PC-9 (cell line): ENCODE results near the gene C20orf144. TPM values are rescaled to one million over a fixed set of nuclear protein-coding genes. Genes with fewer than 3 reads are reported as not detected.

ENCODE experiments used
- BruUV-seq: library from RNA; stranded (reverse); fragments of 400-500 nt; replicated peaks from 2 replicates; lab custom pipeline; 2021; lab: Mats Ljungman, UMichigan
- CTCF ChIA-PET: fragments of 300-600 bp; sonication (Branson Sonifier 250); formaldehyde crosslinking; loops from one replicate; lab custom pipeline; 2022; ENCODE audit warnings: antibody characterized with exemption; lab: Charles Lee
- POLR2A ChIA-PET: fragments of 300-600 bp; sonication (Branson Sonifier 250); formaldehyde crosslinking; loops from one replicate; lab custom pipeline; 2022; ENCODE audit warnings: antibody characterized with exemption; ENCODE audit not compliant: unreplicated experiment; lab: Charles Lee
- DNase-seq, 2 experiments: peaks; one replicate each; pipeline versions ENCODE4 v3.0.0 to v3.0.0-alpha.2; 2015 to 2022; ENCODE audit warnings: mixed read lengths in 1 of 2
- H2AFZ ChIP-seq: fragments of 200-600 bp; sonication (generic); 2 replicates; pipeline ENCODE4 v1.8.1; 2017; ENCODE audit warnings: antibody characterized with exemption
- H3F3A ChIP-seq: fragments of 200-600 bp; sonication (generic); 2 replicates; pipeline ENCODE4 v1.8.1; 2017; ENCODE audit warnings: antibody characterized with exemption, mild to moderate bottlenecking, low read depth; ENCODE audit not compliant: insufficient read depth
- H3K27ac ChIP-seq: fragments of 200-600 bp; sonication (generic); 2 replicates; pipeline ENCODE4 v1.6.1; 2016; ENCODE audit warnings: mixed run types
- H3K27me3 ChIP-seq: fragments of 200-600 bp; sonication (generic); 2 replicates; pipeline ENCODE4 v1.6.1; 2016; ENCODE audit warnings: low read depth, mixed run types; ENCODE audit not compliant: insufficient read depth
- H3K36me3 ChIP-seq: fragments of 200-600 bp; sonication (generic); 2 replicates; pipeline ENCODE4 v1.6.1; 2016; ENCODE audit warnings: low read depth, mixed run types
- H3K4me1 ChIP-seq: fragments of 200-600 bp; sonication (generic); replicated peaks from 2 replicates; pipeline ENCODE4 v1.6.1; 2016; ENCODE audit warnings: mixed run types; ENCODE audit not compliant: insufficient read depth
- H3K4me2 ChIP-seq: fragments of 200-600 bp; sonication (generic); 2 replicates; pipeline ENCODE4 v1.6.1; 2017; ENCODE audit warnings: mixed run types
- H3K4me3 ChIP-seq: fragments of 200-600 bp; sonication (generic); 2 replicates; pipeline ENCODE4 v1.6.1; 2016; ENCODE audit warnings: mixed run types
- H3K79me2 ChIP-seq: fragments of 200-600 bp; sonication (generic); 2 replicates; pipeline ENCODE4 v1.6.1; 2017; ENCODE audit warnings: low read depth, mixed run types
- H3K9me2 ChIP-seq: fragments of 200-600 bp; sonication (generic); 2 replicates; pipeline ENCODE4 v1.8.1; 2017; ENCODE audit warnings: mild to moderate bottlenecking; ENCODE audit not compliant: insufficient read depth
- H3K9me3 ChIP-seq: fragments of 200-600 bp; sonication (generic); 2 replicates; pipeline ENCODE4 v1.8.1; 2016; ENCODE audit warnings: low read depth; ENCODE audit not compliant: insufficient read depth
- H4K20me1 ChIP-seq: fragments of 200-600 bp; sonication (generic); 2 replicates; pipeline ENCODE4 v1.8.1; 2017; ENCODE audit not compliant: insufficient read depth
- EZH2 ChIP-seq: fragments of 200-600 bp; sonication (generic); IDR thresholded peaks from 2 replicates; pipeline ENCODE4 v1.8.0; 2017; ENCODE audit warnings: antibody characterized with exemption, low read depth
- intact Hi-C: fragments of 100-400 bp; cut with micrococcal nuclease; formaldehyde crosslinking; loops from one replicate; pipeline ENCODE4 v1.10.0; 2022; ENCODE audit not compliant: unreplicated experiment
- total RNA-seq: library from RNA; stranded (reverse); gene quantifications from 2 replicates; pipeline ENCODE4 v1.2.3, GENCODE V29; 2021
- TF ChIP-seq, protein P1 (sequence below): fragments of 200-600 bp; sonication (generic); conservative IDR thresholded peaks from 2 replicates; pipeline ENCODE4 v1.6.1; 2017; ENCODE audit warnings: mixed run types, antibody characterized with exemption, mild to moderate bottlenecking, moderate library complexity

C20orf144 gene
- total RNA-seq, 1 experiment from 2014 or later, result 0.20 TPM

- no peak overlapping the region for H3K27ac ChIP-seq
- H3K4me1 ChIP-seq, result 0 out of 2 replicates have a peak, but pooled peaks cover 4% of the 10 kb centered on the region
- H3K4me3 ChIP-seq, result no peak overlapping the region
- peaks cover 7% of the 10 kb centered on the region; the same call in 1 of the 2 replicates for H3F3A ChIP-seq
- H3K27me3 ChIP-seq, result no peaks in the 10 kb centered on the region
- no peaks in the 10 kb centered on the region for H3K9me3 ChIP-seq
- H3K79me2 ChIP-seq, result no peaks in the 10 kb centered on the region
- ChIA-PET POLR2A (no interaction called here), CTCF (no interaction called here)
- H4K20me1 ChIP-seq, result no peaks in the 10 kb centered on the region
- no TSS peak for BruUV-seq
- H2AFZ ChIP-seq, result no peak overlapping the region
- DNase-seq, result no peak
- H3K9me2 ChIP-seq, result no peaks in the 10 kb centered on the region
- H3K4me2 ChIP-seq, result no peak overlapping the region
- intact Hi-C loops, result no loop called here
- no peaks in the 10 kb centered on the region for H3K36me3 ChIP-seq
- TF ChIP-seq, protein P1, sequence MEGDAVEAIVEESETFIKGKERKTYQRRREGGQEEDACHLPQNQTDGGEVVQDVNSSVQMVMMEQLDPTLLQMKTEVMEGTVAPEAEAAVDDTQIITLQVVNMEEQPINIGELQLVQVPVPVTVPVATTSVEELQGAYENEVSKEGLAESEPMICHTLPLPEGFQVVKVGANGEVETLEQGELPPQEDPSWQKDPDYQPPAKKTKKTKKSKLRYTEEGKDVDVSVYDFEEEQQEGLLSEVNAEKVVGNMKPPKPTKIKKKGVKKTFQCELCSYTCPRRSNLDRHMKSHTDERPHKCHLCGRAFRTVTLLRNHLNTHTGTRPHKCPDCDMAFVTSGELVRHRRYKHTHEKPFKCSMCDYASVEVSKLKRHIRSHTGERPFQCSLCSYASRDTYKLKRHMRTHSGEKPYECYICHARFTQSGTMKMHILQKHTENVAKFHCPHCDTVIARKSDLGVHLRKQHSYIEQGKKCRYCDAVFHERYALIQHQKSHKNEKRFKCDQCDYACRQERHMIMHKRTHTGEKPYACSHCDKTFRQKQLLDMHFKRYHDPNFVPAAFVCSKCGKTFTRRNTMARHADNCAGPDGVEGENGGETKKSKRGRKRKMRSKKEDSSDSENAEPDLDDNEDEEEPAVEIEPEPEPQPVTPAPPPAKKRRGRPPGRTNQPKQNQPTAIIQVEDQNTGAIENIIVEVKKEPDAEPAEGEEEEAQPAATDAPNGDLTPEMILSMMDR, result no peak
- TF ChIP-seq EZH2, result no peak
Observed at GRCh38 chr20:33702861-33703260, 40.7 kb downstream of the C20orf144 start.

GRCh38 chr20:33703498-33704137, 41.5 kb downstream of the C20orf144 start:
- H2AFZ ChIP-seq, result no peak overlapping the region
- no peak overlapping the region for H3K4me3 ChIP-seq
- H3F3A ChIP-seq, result peaks cover 7% of the 10 kb centered on the region; the same call in 1 of the 2 replicates
- no peak for DNase-seq
- no peak for TF ChIP-seq EZH2
- TF ChIP-seq, protein P1, result no peak
- no peak overlapping the region for H3K4me2 ChIP-seq
- H4K20me1 ChIP-seq, result no peaks in the 10 kb centered on the region
- no peaks in the 10 kb centered on the region for H3K36me3 ChIP-seq
- POLR2A ChIA-PET, result no interaction called here
- H3K27ac ChIP-seq, result no peak overlapping the region
- BruUV-seq, result no TSS peak
- no peaks in the 10 kb centered on the region for H3K79me2 ChIP-seq
- no peaks in the 10 kb centered on the region for H3K27me3 ChIP-seq
- 0 out of 2 replicates have a peak, but pooled peaks cover 4% of the 10 kb centered on the region for H3K4me1 ChIP-seq
- intact Hi-C loops, result no loop called here
- no peaks in the 10 kb centered on the region for H3K9me2 ChIP-seq
- CTCF ChIA-PET, result no interaction called here
- H3K9me3 ChIP-seq, result no peaks in the 10 kb centered on the region

- DNase-seq, result no peak
Observed at GRCh38 chr20:33704197-33704924, 42.2 kb downstream of the C20orf144 start.

More at GRCh38 chr20:33704197-33704924, 42.2 kb downstream of the C20orf144 start:
- no peak overlapping the region for H3K4me3 ChIP-seq
- TF ChIP-seq EZH2, result no peak
- TF ChIP-seq, protein P1, result no peak
- no peaks in the 10 kb centered on the region for H3K9me3 ChIP-seq
- H3K9me2 ChIP-seq, result no peaks in the 10 kb centered on the region
- H3K27me3 ChIP-seq, result no peaks in the 10 kb centered on the region
- H3K79me2 ChIP-seq, result no peaks in the 10 kb centered on the region
- intact Hi-C loops, result no loop called here
- H3K27ac ChIP-seq, result no peak overlapping the region
- peaks cover 7% of the 10 kb centered on the region; the same call in 1 of the 2 replicates for H3F3A ChIP-seq
- CTCF ChIA-PET, result interaction anchor here (0.8 kb wide), 1 partner anchor 37 kb away, joined by 3 read pairs; no protein-coding TSS in a partner anchor
- no peak overlapping the region for H3K4me2 ChIP-seq
- no TSS peak for BruUV-seq
- 0 out of 2 replicates have a peak, but pooled peaks cover 4% of the 10 kb centered on the region for H3K4me1 ChIP-seq
- H3K36me3 ChIP-seq, result no peaks in the 10 kb centered on the region
- H4K20me1 ChIP-seq, result no peaks in the 10 kb centered on the region
- POLR2A ChIA-PET, result no interaction called here
- no peak overlapping the region for H2AFZ ChIP-seq
